WTC11 (cell line): ENCODE measurements around the gene DOCK1.

ENCODE experiments used
- ZNF263 ChIP-seq: sonication (generic); formaldehyde crosslinking; IDR thresholded peaks from 2 replicates; pipeline ENCODE4 v1.8.1; 2022; ENCODE audit warnings: low read depth, mild to moderate bottlenecking, moderate library complexity, missing genetic modification reagents
- TF ChIP-seq, protein P1 (sequence below): fragments of 200-600 bp; IDR thresholded peaks from 2 replicates; pipeline ENCODE4 v1.8.0; 2022; ENCODE audit warnings: antibody characterized with exemption
- TF ChIP-seq, protein P2 (sequence below): sonication (generic); formaldehyde crosslinking; IDR thresholded peaks from 2 replicates; pipeline ENCODE4 v1.8.0; 2022; ENCODE audit warnings: mild to moderate bottlenecking, missing genetic modification reagents
- TF ChIP-seq, protein P3 (sequence below): sonication (generic); formaldehyde crosslinking; IDR thresholded peaks from 2 replicates; pipeline ENCODE4 v1.8.1; 2022; ENCODE audit warnings: low read depth, missing genetic modification reagents, borderline replicate concordance
- TF ChIP-seq, protein P4 (sequence below): sonication (generic); formaldehyde crosslinking; IDR thresholded peaks from 2 replicates; pipeline ENCODE4 v1.8.1; 2022; ENCODE audit warnings: mild to moderate bottlenecking, moderate library complexity, missing genetic modification reagents
- TF ChIP-seq, protein P5 (sequence below): sonication (generic); formaldehyde crosslinking; conservative IDR thresholded peaks from 2 replicates; pipeline ENCODE4 v1.8.1; 2022; ENCODE audit warnings: mild to moderate bottlenecking, missing genetic modification reagents
- TF ChIP-seq, protein P6 (sequence below): sonication (generic); formaldehyde crosslinking; IDR thresholded peaks from 2 replicates; pipeline ENCODE4 v1.8.0; 2023; ENCODE audit warnings: mild to moderate bottlenecking, missing genetic modification reagents
- TF ChIP-seq, protein P7 (sequence below): sonication (generic); formaldehyde crosslinking; IDR thresholded peaks from 2 replicates; pipeline ENCODE4 v1.8.0; 2023; ENCODE audit warnings: missing genetic modification reagents

DNA sequence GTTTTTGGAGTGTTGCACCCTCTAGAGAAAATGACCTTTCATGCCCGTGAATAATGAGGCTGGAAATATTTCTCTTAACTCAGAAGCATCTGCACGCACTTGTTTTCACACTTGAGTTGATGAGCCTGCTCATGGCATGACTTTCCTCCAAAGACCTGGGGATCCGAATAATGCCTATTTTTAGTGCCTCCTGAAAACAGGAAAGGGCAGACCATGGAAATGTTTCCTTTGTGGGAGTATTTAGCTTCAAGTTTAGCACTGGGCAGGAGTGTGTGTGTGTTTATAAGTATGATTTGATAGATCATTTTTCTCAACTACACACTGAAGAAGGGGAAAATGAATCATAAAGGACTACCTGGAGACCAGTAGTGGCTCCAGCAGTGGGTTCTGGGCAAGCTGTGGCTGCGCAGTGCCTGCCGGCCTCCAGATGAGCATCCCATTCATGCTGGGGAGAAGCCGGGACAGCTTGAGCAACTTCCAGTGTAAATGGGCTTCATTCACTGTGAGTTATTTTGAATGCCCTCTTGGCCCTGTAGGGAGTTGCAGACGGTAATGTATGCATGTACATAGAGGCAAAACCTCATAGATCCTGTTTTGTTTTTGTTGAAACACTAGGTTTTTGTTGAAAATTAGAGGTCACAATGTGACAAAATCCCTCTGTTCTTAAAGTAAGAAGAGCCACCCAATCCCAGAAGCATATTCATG, 408.9 kb downstream of the DOCK1 start:
- TF ChIP-seq, protein P1, sequence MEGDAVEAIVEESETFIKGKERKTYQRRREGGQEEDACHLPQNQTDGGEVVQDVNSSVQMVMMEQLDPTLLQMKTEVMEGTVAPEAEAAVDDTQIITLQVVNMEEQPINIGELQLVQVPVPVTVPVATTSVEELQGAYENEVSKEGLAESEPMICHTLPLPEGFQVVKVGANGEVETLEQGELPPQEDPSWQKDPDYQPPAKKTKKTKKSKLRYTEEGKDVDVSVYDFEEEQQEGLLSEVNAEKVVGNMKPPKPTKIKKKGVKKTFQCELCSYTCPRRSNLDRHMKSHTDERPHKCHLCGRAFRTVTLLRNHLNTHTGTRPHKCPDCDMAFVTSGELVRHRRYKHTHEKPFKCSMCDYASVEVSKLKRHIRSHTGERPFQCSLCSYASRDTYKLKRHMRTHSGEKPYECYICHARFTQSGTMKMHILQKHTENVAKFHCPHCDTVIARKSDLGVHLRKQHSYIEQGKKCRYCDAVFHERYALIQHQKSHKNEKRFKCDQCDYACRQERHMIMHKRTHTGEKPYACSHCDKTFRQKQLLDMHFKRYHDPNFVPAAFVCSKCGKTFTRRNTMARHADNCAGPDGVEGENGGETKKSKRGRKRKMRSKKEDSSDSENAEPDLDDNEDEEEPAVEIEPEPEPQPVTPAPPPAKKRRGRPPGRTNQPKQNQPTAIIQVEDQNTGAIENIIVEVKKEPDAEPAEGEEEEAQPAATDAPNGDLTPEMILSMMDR, result no peak
- TF ChIP-seq, protein P2, sequence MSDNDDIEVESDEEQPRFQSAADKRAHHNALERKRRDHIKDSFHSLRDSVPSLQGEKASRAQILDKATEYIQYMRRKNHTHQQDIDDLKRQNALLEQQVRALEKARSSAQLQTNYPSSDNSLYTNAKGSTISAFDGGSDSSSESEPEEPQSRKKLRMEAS (CRISPR knock-in tag), result no peak
- TF ChIP-seq, protein P3, sequence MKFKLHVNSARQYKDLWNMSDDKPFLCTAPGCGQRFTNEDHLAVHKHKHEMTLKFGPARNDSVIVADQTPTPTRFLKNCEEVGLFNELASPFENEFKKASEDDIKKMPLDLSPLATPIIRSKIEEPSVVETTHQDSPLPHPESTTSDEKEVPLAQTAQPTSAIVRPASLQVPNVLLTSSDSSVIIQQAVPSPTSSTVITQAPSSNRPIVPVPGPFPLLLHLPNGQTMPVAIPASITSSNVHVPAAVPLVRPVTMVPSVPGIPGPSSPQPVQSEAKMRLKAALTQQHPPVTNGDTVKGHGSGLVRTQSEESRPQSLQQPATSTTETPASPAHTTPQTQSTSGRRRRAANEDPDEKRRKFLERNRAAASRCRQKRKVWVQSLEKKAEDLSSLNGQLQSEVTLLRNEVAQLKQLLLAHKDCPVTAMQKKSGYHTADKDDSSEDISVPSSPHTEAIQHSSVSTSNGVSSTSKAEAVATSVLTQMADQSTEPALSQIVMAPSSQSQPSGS, result no peak
- no peak for TF ChIP-seq ZNF263 (CRISPR knock-in tag)
- TF ChIP-seq, protein P4, sequence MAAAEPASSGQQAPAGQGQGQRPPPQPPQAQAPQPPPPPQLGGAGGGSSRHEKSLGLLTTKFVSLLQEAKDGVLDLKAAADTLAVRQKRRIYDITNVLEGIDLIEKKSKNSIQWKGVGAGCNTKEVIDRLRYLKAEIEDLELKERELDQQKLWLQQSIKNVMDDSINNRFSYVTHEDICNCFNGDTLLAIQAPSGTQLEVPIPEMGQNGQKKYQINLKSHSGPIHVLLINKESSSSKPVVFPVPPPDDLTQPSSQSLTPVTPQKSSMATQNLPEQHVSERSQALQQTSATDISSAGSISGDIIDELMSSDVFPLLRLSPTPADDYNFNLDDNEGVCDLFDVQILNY (CRISPR knock-in tag), result no peak
- TF ChIP-seq, protein P5, sequence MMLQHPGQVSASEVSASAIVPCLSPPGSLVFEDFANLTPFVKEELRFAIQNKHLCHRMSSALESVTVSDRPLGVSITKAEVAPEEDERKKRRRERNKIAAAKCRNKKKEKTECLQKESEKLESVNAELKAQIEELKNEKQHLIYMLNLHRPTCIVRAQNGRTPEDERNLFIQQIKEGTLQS (CRISPR knock-in tag), result no peak
- TF ChIP-seq, protein P6, sequence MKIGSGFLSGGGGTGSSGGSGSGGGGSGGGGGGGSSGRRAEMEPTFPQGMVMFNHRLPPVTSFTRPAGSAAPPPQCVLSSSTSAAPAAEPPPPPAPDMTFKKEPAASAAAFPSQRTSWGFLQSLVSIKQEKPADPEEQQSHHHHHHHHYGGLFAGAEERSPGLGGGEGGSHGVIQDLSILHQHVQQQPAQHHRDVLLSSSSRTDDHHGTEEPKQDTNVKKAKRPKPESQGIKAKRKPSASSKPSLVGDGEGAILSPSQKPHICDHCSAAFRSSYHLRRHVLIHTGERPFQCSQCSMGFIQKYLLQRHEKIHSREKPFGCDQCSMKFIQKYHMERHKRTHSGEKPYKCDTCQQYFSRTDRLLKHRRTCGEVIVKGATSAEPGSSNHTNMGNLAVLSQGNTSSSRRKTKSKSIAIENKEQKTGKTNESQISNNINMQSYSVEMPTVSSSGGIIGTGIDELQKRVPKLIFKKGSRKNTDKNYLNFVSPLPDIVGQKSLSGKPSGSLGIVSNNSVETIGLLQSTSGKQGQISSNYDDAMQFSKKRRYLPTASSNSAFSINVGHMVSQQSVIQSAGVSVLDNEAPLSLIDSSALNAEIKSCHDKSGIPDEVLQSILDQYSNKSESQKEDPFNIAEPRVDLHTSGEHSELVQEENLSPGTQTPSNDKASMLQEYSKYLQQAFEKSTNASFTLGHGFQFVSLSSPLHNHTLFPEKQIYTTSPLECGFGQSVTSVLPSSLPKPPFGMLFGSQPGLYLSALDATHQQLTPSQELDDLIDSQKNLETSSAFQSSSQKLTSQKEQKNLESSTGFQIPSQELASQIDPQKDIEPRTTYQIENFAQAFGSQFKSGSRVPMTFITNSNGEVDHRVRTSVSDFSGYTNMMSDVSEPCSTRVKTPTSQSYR (CRISPR knock-in tag), result no peak
- TF ChIP-seq, protein P7, sequence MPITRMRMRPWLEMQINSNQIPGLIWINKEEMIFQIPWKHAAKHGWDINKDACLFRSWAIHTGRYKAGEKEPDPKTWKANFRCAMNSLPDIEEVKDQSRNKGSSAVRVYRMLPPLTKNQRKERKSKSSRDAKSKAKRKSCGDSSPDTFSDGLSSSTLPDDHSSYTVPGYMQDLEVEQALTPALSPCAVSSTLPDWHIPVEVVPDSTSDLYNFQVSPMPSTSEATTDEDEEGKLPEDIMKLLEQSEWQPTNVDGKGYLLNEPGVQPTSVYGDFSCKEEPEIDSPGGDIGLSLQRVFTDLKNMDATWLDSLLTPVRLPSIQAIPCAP (CRISPR knock-in tag), result no peak
